Left ventricle myocardium superior (tissue), 1 donor: ENCODE results near the gene CPAMD8. TPM values are rescaled to one million over a fixed set of nuclear protein-coding genes. Genes with fewer than 3 reads are reported as not detected.

Source experiments
- ATAC-seq: fragments of 200-7000 bp; cut with Tn5 transposase; one replicate; pipeline ENCODE4 v1.9.1; 2020; ENCODE audit warnings: mild to moderate bottlenecking, moderate library complexity
- DNase-seq: peaks from one replicate; pipeline ENCODE4 v3.0.0-alpha.2; 2020
- intact Hi-C: fragments of 100-400 bp; cut with micrococcal nuclease; formaldehyde crosslinking; loops from one replicate; pipeline ENCODE4 v1.11.0; 2022
- long read RNA-seq: library from polyadenylated mRNA; unstranded; transcript quantifications from one replicate; pipeline ENCODE4 v2.0.0, GENCODE V29; 2021
- total RNA-seq: library from RNA; stranded (reverse); fragmentation: NEBNext Ultra II Directional; extraction: Animal tissue kit (Norgen Biotek cat#: 25700); gene quantifications from one replicate; pipeline ENCODE4 v1.2.1, GENCODE V29; 2021
- donor health status: DM: no; HTN: yes; CAD: no; lungs with severe emphysema.

CPAMD8 gene
- total RNA-seq, result 12.5 TPM
- long read RNA-seq, partial matches to known transcripts, result 7 of 9 reads
- long read RNA-seq, other reads (novel, unspliced or antisense), result 2 of 9 reads

DNA sequence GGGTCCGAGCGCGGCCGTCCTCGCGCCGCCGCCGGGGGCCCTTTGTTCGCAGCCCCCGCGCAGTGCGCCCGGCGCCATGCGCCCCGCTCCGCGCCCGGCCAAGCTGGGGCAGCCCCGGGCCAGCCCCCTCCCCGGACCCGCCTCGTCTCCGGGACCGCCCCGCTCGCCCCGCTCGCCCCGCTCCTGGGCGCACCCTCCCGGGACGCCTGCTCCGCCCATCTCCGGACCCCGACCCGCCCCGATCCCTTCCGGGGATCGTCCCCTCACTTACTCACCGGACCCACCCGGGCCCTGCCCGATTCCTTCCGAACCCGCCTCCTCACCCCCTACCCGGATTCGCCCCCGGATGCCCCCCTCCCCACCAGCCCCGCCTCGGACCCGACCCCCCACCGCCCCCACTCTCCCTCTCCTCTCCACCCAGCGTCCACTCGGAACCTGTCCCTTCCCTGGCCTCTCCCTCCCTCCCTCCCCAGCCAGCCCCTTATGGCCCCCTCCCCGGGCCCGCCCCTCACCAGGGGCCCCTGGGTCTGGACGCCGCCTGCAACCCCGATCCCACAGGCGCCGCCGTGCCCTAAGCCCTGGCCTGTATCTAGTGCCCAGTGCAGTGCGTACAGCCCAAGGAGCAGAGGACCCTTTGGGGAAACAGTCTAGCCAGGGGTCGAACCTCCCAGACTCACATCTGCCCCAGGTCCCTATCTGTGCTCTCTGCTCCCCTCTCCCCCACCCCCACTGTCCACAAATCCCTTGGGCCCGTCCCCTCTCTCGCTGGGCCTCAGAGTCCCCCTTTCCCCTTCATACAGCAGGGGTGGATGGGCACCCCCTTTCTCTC is at the start of gene CPAMD8:
CPAMD8 (minus strand) TSS at position 105 of the 829 bp plus-strand sequence. CDS start 168 bp downstream, outside the sequence.
- DNase-seq (no peak), ATAC-seq (peak; percentile 72)
- intact Hi-C loops, result no loop called here

GRCh38 chr19:17075864-17076542 is 49.4 kb upstream of the CPAMD8 start:
- intact Hi-C loops, result no loop called here
- ATAC-seq, result no peak
- peak; percentile 52 for DNase-seq

GRCh38 chr19:17075035-17075863 is 48.6 kb upstream of the CPAMD8 start, which contains the start of the genes HAUS8 and MYO9B:
Gene HAUS8 (minus strand): TSS chr19:17075452. CDS start chr19:17075422, 30 bp downstream.
Gene MYO9B (plus strand): TSS chr19:17075777. CDS start chr19:17101718, 25,941 bp downstream.
- ATAC-seq, result peak; percentile 93
- intact Hi-C loops, result no loop called here
- DNase-seq, result peak; percentile 99

DNA sequence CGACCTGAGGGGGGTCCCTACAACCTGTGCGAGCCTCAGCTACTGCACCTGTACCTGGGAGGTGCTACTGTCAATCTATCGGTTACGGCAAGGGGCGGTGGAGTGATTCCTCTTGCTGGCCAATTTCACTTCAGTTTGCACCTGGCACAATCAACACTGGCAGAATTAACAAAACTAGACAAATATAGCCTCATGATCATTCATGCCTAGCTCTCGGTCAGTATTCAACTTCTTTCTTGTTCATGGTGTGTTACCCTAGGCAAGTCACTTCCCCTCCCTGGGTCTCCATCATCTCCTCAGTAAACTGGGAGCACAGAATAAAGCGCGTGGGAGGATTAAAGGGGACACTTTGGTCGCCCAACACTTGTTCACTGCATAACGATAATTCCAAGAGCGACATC is 48.0 kb upstream of the CPAMD8 start:
- DNase-seq, result no peak
- intact Hi-C loops, result no loop called here
- no peak for ATAC-seq

GRCh38 chr19:17073869-17074633 is 47.4 kb upstream of the CPAMD8 start:
- ATAC-seq, result no peak
- DNase-seq, result peak; percentile 2
- intact Hi-C loops, result no loop called here

DNA sequence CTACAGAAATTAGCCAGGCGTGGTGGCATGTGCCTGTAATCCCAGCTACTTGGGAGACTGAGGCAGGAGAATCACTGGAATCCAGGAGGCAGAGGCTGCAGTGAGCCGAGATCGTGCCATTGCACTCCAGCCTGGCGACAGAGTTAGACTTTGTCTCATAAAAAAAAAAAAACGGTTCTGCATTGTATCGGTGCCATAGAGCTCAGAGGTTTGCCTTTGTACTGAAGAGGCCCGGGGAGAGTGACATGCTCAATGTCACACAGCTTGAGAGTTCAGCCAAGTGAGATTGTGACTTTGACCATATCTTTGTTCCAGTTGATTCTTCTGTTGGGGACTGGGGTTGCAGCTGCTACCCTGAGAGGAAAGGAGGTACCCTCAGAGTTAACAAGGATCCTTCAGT is 44.3 kb upstream of the CPAMD8 start:
- DNase-seq (no peak), ATAC-seq (no peak)
- intact Hi-C loops, result no loop called here

- DNase-seq, result peak; percentile 16
- intact Hi-C loops, result no loop called here
- no peak for ATAC-seq
These were observed 43.8 kb upstream of the CPAMD8 start for GRCh38 chr19:17070421-17070820.

GRCh38 chr19:17069193-17069592 is 42.6 kb upstream of the CPAMD8 start:
- intact Hi-C loops, result loop anchor here (5.0 kb wide), 1 partner anchor 218 kb away; no protein-coding TSS in a partner anchor
- ATAC-seq (no peak), DNase-seq (peak; percentile 12)

DNA sequence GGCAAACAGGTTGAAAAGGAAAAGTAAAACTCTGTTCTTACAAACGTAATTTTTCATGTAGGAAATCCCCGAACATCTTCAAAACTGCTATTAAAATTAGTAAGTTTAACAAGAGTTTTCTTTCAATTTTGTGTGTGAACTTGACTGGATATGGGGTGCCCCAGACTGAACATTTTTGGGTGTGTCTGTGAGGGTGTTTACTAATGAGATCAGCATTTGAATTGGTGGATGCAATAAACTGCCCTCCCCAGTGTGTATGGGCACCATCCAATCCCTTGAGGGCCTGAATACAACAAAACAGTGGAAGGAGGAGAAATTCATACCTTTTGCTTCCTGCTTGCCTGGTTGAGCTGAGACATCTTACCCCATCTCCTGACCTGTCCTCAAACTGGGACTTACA is 36.8 kb upstream of the CPAMD8 start:
- DNase-seq (no peak), ATAC-seq (no peak)
- intact Hi-C loops, result no loop called here

DNA sequence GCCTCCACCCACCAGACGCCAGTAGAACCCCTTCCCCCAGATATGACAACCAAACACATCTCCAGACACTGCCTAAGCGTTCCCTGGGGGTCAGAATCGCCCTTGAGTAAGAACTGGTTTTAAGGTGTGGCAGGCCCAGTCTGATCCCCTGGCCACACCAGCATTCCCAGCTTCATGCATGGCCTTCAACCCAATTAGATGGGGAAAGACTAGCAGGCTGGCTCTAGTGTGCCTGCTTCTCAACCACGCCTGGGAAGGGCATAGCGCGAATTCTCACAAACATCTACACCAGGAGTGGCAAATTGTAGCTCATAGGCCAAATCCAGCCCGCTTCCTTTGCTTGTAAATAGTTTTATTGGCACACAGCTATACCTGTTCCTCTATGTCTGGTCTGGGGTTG is 35.1 kb upstream of the CPAMD8 start:
- ATAC-seq (no peak), DNase-seq (peak; percentile 7)
- intact Hi-C loops, result no loop called here

DNA sequence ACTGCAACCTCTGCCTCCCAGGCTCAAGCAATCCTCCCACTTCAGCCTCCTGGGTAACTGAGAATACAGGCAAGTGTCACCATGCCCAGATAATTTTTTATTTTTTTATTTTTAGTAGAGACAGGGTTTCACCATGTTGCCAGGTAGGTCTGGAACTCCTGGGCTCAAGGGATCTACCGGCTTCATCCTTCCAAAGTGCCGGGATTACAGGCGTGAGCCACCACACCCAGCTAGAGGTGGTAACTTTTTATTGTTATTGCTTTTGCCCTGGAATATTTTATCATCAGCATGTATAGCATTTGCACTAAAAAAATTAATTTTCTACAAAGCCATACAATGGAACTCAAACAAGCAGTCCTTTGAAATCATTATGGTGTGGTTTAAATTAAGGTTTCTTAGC is 34.6 kb upstream of the CPAMD8 start:
- intact Hi-C loops, result no loop called here
- DNase-seq, result no peak

DNA sequence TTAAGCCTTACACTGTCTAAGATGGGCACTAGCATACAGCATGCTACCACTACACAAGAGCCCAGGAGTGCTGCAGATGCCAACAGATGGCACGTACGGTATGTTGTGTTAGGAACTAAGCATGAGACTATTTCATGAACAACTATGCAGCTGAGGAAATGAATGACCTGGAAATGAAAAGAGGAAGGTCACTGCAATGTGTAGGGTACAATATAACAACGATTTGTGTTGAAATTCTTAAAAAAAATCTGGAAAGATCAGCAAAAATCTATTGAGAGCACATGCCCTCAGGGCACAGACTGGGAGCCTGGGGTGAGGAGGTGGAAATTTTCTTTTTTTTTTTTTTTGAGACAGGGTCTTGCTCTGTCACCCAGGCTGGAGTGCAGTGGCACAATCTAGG is 34.2 kb upstream of the CPAMD8 start:
- intact Hi-C loops, result no loop called here
- DNase-seq, result no peak
- ATAC-seq, result no peak

More for the DNA sequence above, 34.6 kb upstream of the CPAMD8 start:
- ATAC-seq, result no peak

DNA sequence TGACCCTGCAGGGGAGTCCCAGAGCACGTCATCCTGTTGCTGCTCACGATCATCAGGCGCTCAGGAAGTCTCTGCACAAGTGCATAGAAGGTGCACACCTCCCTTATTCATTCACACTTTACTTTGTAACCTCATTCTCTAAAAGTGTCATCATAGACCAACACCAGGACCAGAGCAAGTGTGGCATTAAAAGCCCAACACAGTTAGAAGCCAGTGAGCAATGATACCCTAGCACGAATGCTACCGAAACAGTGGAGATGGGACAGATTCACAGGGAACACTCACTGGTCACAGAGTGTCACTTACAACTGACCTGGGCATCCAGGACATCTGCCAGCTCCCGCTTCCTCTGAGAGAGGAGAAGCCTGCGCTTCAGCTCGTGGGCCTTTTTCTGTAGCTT is 31.6 kb upstream of the CPAMD8 start:
- intact Hi-C loops, result no loop called here
- no peak for ATAC-seq
- no peak for DNase-seq

DNA sequence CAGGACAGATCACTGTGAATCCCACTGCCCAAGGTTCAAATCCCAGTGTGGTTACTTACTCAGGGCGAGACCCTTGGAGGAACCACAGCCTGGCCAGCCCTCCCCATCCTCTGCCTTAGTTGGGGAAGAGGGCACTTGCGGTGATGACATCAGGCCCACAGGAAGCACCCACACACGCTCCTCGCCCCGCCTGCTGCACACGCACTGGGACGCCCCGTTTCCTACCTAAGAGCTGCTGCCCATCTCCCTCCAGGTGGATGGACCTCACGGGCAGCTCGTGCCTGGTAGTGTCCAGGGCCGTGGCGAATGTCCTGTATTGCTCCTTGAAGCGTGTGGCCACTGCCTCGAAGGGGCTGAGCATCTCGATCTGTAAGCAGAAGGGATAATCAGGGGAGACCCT is 29.0 kb upstream of the CPAMD8 start:
- intact Hi-C loops, result no loop called here
- DNase-seq (no peak), ATAC-seq (no peak)

- intact Hi-C loops, result loop anchor here (5.0 kb wide), 1 partner anchor 282 kb away; no protein-coding TSS in a partner anchor
- ATAC-seq (no peak), DNase-seq (no peak)
These were observed 28.1 kb upstream of the CPAMD8 start for GRCh38 chr19:17054746-17055145.

- no peak for DNase-seq
- peak; percentile 51 for ATAC-seq
- intact Hi-C loops, result loop anchor here (5.0 kb wide), 1 partner anchor 280 kb away; no protein-coding TSS in a partner anchor
These were observed 25.8 kb upstream of the CPAMD8 start for GRCh38 chr19:17052439-17052838.

DNA sequence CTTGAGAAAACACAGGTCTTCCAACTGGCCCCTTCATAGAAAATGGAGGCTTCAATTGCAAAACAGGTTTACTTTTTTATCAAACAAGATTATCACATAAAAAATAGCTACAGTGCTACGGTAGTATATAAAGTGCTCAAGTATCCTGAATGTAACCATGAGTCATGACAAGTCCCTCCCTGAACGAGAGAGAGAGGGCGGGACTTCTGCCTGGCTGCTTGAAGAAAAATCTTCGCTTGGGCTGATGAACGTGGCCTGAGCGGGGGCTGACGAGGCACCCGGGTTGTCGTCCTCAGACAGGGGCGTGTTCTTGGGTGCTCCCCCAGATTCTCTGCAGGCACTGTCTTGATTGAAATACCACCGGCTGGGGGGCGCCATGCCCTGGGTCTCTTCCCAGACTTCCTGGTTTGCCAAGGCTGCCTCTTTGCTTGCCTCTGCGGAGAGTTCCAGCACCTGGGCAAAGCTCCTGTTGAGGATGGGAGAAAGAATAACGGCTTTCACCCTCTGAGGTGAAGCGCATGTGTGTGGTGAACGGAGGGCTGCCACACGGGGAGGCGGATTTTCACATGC is 23.2 kb upstream of the CPAMD8 start:
- ATAC-seq (no peak), DNase-seq (no peak)
- intact Hi-C loops, result loop anchor here (5.0 kb wide), 1 partner anchor 277 kb away; no protein-coding TSS in a partner anchor

DNA sequence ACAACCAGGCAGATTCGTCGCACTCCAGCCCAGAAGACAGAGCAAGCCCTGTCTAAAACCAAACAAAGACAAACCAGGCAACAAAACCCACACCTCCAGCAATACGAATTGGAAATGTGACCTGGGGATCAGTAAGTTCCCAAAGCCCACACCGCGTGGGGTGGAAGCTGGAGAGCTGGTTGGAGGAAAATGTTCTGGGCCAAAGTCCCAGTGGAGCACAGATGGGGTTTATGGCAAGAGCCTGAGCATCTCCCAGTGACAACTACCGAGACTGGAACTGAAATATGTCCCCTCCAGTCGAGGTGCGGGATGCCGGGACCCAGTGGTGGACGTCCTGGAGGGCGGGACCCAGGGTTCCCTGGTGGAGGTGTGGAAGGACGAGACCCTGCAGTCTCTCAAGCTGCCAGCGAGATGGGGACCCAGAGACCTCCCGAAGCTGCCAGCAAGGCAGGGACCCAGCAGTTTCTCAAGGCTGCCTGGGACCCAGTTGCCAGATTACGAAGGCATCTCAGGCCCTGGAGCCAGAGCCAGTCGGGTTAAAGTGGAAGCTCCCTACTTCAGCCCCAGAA is 22.4 kb upstream of the CPAMD8 start:
- intact Hi-C loops, result no loop called here
- DNase-seq (no peak), ATAC-seq (no peak)
